NB4 (cell line): ENCODE measurements around the gene FN3K.

Source experiments
- DNase-seq: peaks from one replicate; pipeline ENCODE4 v3.0.0; 2010; ENCODE audit warnings: low read depth
- H3K4me3 ChIP-seq: one replicate; pipeline ENCODE4 v1.5.1; 2011; ENCODE audit warnings: mild to moderate bottlenecking, low read depth, low read length, moderate library complexity
- MAX ChIP-seq: IDR thresholded peaks from 2 replicates; pipeline ENCODE4 v1.6.1; 2011; ENCODE audit warnings: low read depth, low read length
- MYC ChIP-seq: IDR thresholded peaks from 2 replicates; pipeline ENCODE4 v1.6.1; 2011; ENCODE audit warnings: low read depth, low read length
- POLR2A ChIP-seq: IDR thresholded peaks from 2 replicates; pipeline ENCODE4 v1.6.1; 2011; ENCODE audit warnings: mild to moderate bottlenecking; ENCODE audit not compliant: insufficient read length; ENCODE audit errors: extremely low read depth
- TF ChIP-seq, protein P1 (sequence below): IDR thresholded peaks from one replicate; pipeline ENCODE4 v1.5.1; 2012; ENCODE audit warnings: low read depth, low read length

Gene FN3K

DNA sequence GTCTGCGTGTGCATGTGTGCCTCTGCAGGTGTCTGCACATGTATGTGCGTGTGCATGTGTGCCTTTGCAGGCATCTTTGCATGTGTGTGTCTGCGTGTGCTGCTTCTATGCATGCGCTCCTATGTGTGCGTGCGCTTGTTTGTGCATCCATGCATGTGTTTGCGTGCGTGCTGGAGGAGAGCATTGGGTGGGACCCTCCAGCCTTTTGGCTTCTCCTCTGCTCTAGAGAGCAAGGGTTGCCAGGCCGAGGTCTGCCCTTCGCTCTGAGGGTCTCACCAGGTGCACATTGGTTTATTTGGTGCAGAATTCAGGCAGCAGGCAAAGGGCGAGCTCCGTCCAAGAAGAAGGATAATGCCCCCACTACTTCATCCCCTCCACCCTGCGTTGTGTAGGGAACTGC is 35.9 kb upstream of the FN3K start:
- H3K4me3 ChIP-seq: no peak overlapping the region
- no peak for TF ChIP-seq MAX
- TF ChIP-seq, protein P1, sequence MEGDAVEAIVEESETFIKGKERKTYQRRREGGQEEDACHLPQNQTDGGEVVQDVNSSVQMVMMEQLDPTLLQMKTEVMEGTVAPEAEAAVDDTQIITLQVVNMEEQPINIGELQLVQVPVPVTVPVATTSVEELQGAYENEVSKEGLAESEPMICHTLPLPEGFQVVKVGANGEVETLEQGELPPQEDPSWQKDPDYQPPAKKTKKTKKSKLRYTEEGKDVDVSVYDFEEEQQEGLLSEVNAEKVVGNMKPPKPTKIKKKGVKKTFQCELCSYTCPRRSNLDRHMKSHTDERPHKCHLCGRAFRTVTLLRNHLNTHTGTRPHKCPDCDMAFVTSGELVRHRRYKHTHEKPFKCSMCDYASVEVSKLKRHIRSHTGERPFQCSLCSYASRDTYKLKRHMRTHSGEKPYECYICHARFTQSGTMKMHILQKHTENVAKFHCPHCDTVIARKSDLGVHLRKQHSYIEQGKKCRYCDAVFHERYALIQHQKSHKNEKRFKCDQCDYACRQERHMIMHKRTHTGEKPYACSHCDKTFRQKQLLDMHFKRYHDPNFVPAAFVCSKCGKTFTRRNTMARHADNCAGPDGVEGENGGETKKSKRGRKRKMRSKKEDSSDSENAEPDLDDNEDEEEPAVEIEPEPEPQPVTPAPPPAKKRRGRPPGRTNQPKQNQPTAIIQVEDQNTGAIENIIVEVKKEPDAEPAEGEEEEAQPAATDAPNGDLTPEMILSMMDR: no peak
- no peak for TF ChIP-seq MYC
- no peak for TF ChIP-seq POLR2A
- DNase-seq: no peak

- TF ChIP-seq POLR2A: no peak
- TF ChIP-seq, protein P1: no peak
- no peak for TF ChIP-seq MAX
- TF ChIP-seq MYC: no peak
- DNase-seq: no peak
- no peak overlapping the region for H3K4me3 ChIP-seq
Observed at GRCh38 chr17:82702231-82702927, 33.0 kb upstream of the FN3K start.

DNA sequence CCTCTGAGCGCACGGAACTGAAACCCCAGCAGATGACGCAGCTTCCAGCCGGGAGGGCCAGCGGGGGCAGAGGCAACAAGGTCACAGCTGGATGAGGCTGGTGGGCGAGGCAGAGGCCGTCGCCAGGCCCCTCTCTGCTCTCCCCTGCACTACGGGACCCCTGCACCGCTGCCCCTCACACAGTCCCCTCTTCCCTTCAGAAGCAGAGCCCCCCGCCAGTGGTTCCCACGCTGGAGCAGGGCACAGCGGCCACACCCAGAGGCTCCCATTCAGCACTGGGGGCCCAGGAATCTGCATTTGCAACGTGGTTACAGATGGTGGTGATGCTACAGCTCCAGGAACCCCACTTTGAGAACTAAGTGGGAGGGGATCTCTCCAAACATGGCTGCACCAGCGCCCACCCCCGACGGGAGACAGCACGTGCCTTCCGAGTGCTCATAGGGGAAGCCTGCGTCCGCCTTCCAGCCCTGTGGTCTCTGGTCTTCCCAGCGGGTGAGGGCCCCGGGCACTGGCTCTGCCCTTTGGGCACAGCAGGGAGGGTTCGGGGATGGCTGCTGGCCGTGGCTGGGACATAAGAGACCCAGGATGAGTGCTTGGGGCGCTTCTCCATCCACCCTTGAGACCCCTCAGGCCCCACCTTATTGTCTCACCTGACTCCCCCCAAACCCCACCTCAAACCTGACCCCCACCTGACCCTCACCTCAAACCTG is 32.2 kb upstream of the FN3K start:
- no peak overlapping the region for H3K4me3 ChIP-seq
- TF ChIP-seq MAX (no peak), MYC (no peak), POLR2A (no peak)
- TF ChIP-seq, protein P1: no peak
- no peak for DNase-seq

- TF ChIP-seq POLR2A: no peak
- TF ChIP-seq MYC: no peak
- no peak for TF ChIP-seq MAX
- TF ChIP-seq, protein P1: no peak
- H3K4me3 ChIP-seq: no peak overlapping the region
Observed at GRCh38 chr17:82703935-82704865, 31.2 kb upstream of the FN3K start.

DNA sequence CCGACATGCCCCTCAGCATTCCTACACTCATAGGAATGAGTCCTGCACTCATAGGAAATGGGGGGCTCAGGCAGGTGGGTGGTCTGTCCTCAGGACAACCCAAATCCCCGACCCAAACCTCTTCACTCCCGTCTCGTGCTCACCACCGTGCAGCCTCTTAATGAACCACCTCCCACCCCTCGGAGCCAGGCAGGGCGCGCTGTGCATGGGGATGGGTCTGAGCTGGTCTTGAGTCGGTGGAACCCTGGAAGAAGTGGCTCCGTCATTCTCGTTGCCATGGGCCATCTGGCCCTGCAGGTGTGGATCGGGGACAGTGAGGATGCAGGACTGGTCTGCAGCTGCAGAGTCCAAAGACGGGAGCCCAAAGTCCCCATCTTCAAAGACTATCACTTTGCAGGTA is 30.5 kb upstream of the FN3K start:
- H3K4me3 ChIP-seq: no peak overlapping the region
- TF ChIP-seq, protein P1: no peak
- no peak for TF ChIP-seq MYC
- TF ChIP-seq POLR2A: no peak
- TF ChIP-seq MAX: no peak

More at GRCh38 chr17:82703935-82704865, 31.2 kb upstream of the FN3K start:
- DNase-seq: no peak

More for the DNA sequence above, 30.5 kb upstream of the FN3K start:
- DNase-seq: no peak
